ENCODE results near the gene BSG. TPM values are rescaled to one million over a fixed set of nuclear protein-coding genes. Genes with fewer than 3 reads are reported as not detected.

The BSG gene
- total RNA-seq, 1 experiment from 2014 or later: 823 TPM

- intact Hi-C loops (cut with micrococcal nuclease; ENCODE audit: unreplicated experiment): no loop called here
- BruUV-seq (replicated peaks): no TSS peak
Measured at GRCh38 chr19:621819-622218, 49.4 kb downstream of the BSG start.

DNA sequence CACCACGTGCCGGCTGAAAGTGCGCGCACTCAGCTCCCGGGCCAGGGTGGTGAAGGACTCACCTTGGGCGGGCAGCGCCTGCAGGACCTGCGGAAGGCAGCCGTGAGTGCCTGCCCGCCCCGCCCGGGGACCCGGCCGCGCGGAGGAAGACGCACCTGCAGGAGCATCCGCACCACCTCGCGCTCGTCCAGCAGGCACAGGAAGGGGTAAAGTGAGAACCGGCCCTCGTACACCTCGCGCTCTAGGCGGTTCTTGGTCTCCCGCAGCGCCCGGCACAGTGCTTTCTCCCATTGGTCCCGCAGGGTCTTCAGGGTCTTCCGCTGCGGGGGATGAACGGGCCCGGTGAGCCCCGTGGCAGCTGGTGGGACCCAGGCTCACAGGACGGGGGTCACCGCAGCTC is 50.3 kb downstream of the BSG start:
- Histone ChIP-seq H3K4me2 (no peak overlapping the region), H3K79me2 (ENCODE audit: low read depth) (no peaks in the 10 kb centered on the region), H3K27ac (no peak overlapping the region), H3K27me3 (ENCODE audit: insufficient read depth, low read depth) (no peaks in the 10 kb centered on the region), H4K20me1 (ENCODE audit: insufficient read depth) (no peaks in the 10 kb centered on the region; the same call in 1 of the 2 replicates), H3K36me3 (ENCODE audit: low read depth) (no peaks in the 10 kb centered on the region), H3K9me2 (ENCODE audit: insufficient read depth) (no peaks in the 10 kb centered on the region), H3K9me3 (ENCODE audit: insufficient read depth, low read depth) (no peaks in the 10 kb centered on the region), H2AFZ (no peak overlapping the region), H3K4me3 (no peak overlapping the region), H3F3A (ENCODE audit: insufficient read depth, low read depth) (no peaks in the 10 kb centered on the region), H3K4me1 (replicated peaks; ENCODE audit: insufficient read depth) (no peaks in the 10 kb centered on the region)
- ChIA-PET CTCF (no interaction called here), POLR2A (ENCODE audit: unreplicated experiment) (no interaction called here)
- intact Hi-C loops (cut with micrococcal nuclease; ENCODE audit: unreplicated experiment): no loop called here
- no peak for DNase-seq
- no peak for TF ChIP-seq CTCF (conservative IDR thresholded peaks at IDR 0.05)
- TF ChIP-seq EZH2 (IDR thresholded peaks at IDR 0.05; ENCODE audit: low read depth): no peak
- BruUV-seq (replicated peaks): no TSS peak

More at GRCh38 chr19:621819-622218, 49.4 kb downstream of the BSG start:
- Histone ChIP-seq H3K9me2 (ENCODE audit: insufficient read depth) (no peaks in the 10 kb centered on the region), H3K27me3 (ENCODE audit: insufficient read depth, low read depth) (no peaks in the 10 kb centered on the region), H3K79me2 (ENCODE audit: low read depth) (no peaks in the 10 kb centered on the region), H3K9me3 (ENCODE audit: insufficient read depth, low read depth) (no peaks in the 10 kb centered on the region), H3K4me2 (no peak overlapping the region), H3K27ac (no peak overlapping the region), H3F3A (ENCODE audit: insufficient read depth, low read depth) (no peaks in the 10 kb centered on the region), H3K36me3 (ENCODE audit: low read depth) (no peaks in the 10 kb centered on the region), H4K20me1 (ENCODE audit: insufficient read depth) (no peaks in the 10 kb centered on the region), H2AFZ (no peak overlapping the region), H3K4me1 (replicated peaks; ENCODE audit: insufficient read depth) (no peaks in the 10 kb centered on the region), H3K4me3 (no peak overlapping the region)
- TF ChIP-seq CTCF (conservative IDR thresholded peaks at IDR 0.05) (no peak), EZH2 (IDR thresholded peaks at IDR 0.05; ENCODE audit: low read depth) (no peak)
- ChIA-PET CTCF (no interaction called here), POLR2A (ENCODE audit: unreplicated experiment) (no interaction called here)
- no peak for DNase-seq

- no peaks in the 10 kb centered on the region for H3K27me3 ChIP-seq (ENCODE audit: insufficient read depth, low read depth)
- 0 out of 2 replicates have a peak, but pooled peaks cover 1% of the 10 kb centered on the region for H3K36me3 ChIP-seq (ENCODE audit: low read depth)
- no peak overlapping the region for H3K27ac ChIP-seq
- H3K4me1 ChIP-seq (replicated peaks; ENCODE audit: insufficient read depth): no peaks in the 10 kb centered on the region
- POLR2A ChIA-PET (ENCODE audit: unreplicated experiment): no interaction called here
- CTCF ChIA-PET: no interaction called here
- H3K79me2 ChIP-seq (ENCODE audit: low read depth): no peaks in the 10 kb centered on the region
- TF ChIP-seq EZH2 (IDR thresholded peaks at IDR 0.05; ENCODE audit: low read depth): no peak
- H3K9me3 ChIP-seq (ENCODE audit: insufficient read depth, low read depth): no peaks in the 10 kb centered on the region
- H3F3A ChIP-seq (ENCODE audit: insufficient read depth, low read depth): no peaks in the 10 kb centered on the region
- no peak overlapping the region for H3K4me3 ChIP-seq
- no peak overlapping the region for H3K4me2 ChIP-seq
- BruUV-seq (replicated peaks): no TSS peak
- no peaks in the 10 kb centered on the region for H3K9me2 ChIP-seq (ENCODE audit: insufficient read depth)
- intact Hi-C loops (cut with micrococcal nuclease; ENCODE audit: unreplicated experiment): no loop called here
- H2AFZ ChIP-seq: no peak overlapping the region
- no peaks in the 10 kb centered on the region; the same call in 1 of the 2 replicates for H4K20me1 ChIP-seq (ENCODE audit: insufficient read depth)
- DNase-seq: no peak
Measured at GRCh38 chr19:623175-623916, 51.0 kb downstream of the BSG start.

- Histone ChIP-seq H3K9me3 (ENCODE audit: insufficient read depth, low read depth) (no peaks in the 10 kb centered on the region), H3K36me3 (ENCODE audit: low read depth) (0 out of 2 replicates have a peak, but pooled peaks cover 7% of the 10 kb centered on the region), H3K79me2 (ENCODE audit: low read depth) (no peaks in the 10 kb centered on the region), H3K4me3 (no peak overlapping the region), H4K20me1 (ENCODE audit: insufficient read depth) (peaks cover 3% of the 10 kb centered on the region), H3F3A (ENCODE audit: insufficient read depth, low read depth) (no peaks in the 10 kb centered on the region), H2AFZ (no peak overlapping the region), H3K27me3 (ENCODE audit: insufficient read depth, low read depth) (no peaks in the 10 kb centered on the region), H3K4me2 (no peak overlapping the region), H3K27ac (no peak overlapping the region), H3K4me1 (replicated peaks; ENCODE audit: insufficient read depth) (no peaks in the 10 kb centered on the region), H3K9me2 (ENCODE audit: insufficient read depth) (no peaks in the 10 kb centered on the region)
- POLR2A ChIA-PET (ENCODE audit: unreplicated experiment): no interaction called here
- BruUV-seq (replicated peaks): no TSS peak
- intact Hi-C loops (cut with micrococcal nuclease; ENCODE audit: unreplicated experiment): no loop called here
- no peak for TF ChIP-seq EZH2 (IDR thresholded peaks at IDR 0.05; ENCODE audit: low read depth)
- TF ChIP-seq CTCF (conservative IDR thresholded peaks at IDR 0.05): no peak
- CTCF ChIA-PET: no interaction called here
- no peak for DNase-seq
Measured at GRCh38 chr19:623974-624373, 51.6 kb downstream of the BSG start.
